Glomerular endothelial cell (primary cell): ENCODE measurements around the gene NRAP. TPM values are rescaled to one million over a fixed set of nuclear protein-coding genes. Genes with fewer than 3 reads are reported as not detected.

Experiments used
- DNase-seq: peaks from one replicate; pipeline ENCODE4 v3.0.0-alpha.2; 2011; ENCODE audit warnings: low read depth, low spot score; ENCODE audit errors: extremely low read depth
- total RNA-seq: library from RNA; depleted of rRNA; stranded (reverse); fragments of >200 nt; gene quantifications from 2 replicates; pipeline ENCODE4 v1.2.3, GENCODE V29; 2015

The NRAP gene, protein sequence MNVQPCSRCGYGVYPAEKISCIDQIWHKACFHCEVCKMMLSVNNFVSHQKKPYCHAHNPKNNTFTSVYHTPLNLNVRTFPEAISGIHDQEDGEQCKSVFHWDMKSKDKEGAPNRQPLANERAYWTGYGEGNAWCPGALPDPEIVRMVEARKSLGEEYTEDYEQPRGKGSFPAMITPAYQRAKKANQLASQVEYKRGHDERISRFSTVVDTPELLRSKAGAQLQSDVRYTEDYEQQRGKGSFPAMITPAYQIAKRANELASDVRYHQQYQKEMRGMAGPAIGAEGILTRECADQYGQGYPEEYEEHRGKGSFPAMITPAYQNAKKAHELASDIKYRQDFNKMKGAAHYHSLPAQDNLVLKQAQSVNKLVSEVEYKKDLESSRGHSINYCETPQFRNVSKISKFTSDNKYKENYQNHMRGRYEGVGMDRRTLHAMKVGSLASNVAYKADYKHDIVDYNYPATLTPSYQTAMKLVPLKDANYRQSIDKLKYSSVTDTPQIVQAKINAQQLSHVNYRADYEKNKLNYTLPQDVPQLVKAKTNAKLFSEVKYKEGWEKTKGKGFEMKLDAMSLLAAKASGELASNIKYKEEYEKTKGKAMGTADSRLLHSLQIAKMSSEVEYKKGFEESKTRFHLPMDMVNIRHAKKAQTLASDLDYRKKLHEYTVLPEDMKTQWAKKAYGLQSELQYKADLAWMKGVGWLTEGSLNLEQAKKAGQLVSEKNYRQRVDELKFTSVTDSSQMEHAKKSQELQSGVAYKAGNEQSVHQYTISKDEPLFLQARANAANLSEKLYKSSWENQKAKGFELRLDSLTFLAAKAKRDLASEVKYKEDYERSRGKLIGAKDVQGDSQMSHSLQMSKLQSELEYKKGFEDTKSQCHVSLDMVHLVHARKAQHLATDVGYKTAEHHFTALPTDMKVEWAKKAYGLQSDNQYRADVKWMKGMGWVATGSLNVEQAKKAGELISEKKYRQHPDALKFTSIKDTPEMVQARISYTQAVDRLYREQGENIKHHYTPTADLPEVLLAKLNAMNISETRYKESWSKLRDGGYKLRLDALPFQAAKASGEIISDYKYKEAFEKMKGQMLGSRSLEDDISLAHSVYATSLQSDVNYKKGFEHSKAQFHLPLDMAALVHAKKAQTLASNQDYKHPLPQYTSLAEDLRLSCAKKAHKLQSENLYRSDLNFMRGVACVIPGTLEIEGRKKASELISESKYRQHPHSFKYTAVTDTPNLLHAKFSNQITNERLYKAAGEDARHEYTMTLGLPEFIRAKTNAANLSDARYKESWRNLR (N-terminal part only)
- total RNA-seq, result not detected in 2 replicates

GRCh38 chr10:113663908-113664307 lies at the start of gene NRAP:
NRAP (minus strand) TSS chr10:113664041; CDS start chr10:113663882, 159 bp downstream.
- no peak for DNase-seq

GRCh38 chr10:113713640-113713982 lies 49.8 kb upstream of the NRAP start:
- DNase-seq, result no peak

DNA sequence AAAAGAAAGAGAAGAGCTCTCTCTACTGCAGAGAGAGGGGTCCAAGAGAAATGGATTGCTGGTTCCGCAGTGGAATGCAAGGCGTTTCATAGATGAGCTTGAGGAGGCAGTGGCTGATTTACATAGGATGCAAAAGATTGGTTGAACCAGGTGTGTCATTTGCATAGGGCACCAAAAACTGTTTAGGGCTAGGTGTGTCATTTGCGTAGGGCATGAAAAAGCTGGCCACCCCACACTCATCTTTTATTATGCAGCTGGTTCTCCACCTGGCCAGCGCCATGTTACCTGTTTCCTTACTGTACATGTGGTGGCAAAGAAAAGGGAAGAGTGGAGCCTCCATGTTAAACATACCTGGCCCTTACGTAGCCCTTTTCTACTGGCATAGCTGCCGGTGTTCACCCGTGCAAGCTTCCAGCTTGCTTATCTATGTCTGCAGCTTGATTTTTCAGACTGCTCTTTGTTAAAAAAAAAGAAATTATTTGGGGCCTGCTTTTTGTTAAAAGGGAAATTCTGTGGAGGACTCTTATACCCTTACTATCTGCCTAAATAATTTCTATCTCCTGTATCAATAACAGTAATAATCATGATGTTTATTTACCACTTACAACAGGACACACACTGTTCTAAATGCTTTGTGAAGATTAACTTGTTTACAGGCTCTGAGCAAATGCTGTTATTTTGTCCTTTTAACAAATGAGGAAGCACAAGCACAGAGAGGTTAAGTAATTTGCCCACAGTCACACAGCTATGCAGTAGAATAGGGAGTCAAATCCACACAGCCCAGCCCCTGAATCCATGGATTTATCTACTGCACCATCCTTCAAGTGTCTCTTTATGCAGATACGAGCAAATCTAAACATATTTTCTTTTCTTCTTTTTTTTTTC lies 49.2 kb upstream of the NRAP start:
- no peak for DNase-seq

DNA sequence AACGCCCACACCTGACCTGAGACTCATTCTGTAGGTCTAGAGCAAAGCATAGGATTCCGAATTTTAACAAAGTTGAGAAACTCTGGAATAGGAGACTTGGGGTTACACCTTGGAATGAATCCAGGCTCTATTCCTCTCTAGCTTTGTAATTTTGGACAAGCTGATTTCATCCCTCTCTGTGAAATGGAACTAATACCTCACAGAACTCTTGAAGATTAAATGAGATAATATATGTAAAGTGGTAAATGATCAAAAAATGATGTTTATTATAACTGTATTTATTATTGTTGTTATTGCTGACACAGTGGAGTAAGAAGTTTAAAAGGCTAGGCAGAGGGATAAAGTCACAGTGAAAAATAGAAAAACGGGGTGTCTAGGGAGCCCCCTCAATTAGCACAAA lies 48.2 kb upstream of the NRAP start:
- no peak for DNase-seq

GRCh38 chr10:113711142-113711541 lies 47.3 kb upstream of the NRAP start:
- no peak for DNase-seq

GRCh38 chr10:113709221-113709838 lies 45.5 kb upstream of the NRAP start:
- DNase-seq, result no peak

DNA sequence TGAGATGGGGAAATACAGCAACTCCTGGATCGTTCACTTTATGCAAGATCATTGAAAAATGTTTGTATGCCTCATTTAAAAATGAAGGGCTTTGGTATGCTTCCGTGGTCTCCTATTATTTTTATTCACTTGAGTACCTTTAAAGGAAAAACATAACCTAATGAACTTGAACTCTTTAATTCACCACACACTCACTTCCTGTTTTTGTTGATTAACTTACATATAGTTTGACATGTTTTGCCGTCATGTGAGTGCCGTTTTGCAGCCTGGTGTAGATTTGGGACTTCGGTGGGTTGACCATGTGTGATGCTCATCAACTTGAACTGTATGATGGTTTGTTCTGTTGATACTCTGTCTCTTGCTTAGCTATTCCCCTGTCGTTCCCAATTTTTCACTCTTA lies 44.8 kb upstream of the NRAP start:
- DNase-seq, result no peak

- DNase-seq, result no peak
These were observed 42.8 kb upstream of the NRAP start for GRCh38 chr10:113706623-113707022.

- no peak for DNase-seq
These were observed 41.5 kb upstream of the NRAP start for GRCh38 chr10:113705344-113705652.

- DNase-seq, result no peak
These were observed 40.9 kb upstream of the NRAP start for GRCh38 chr10:113704637-113705343.

DNA sequence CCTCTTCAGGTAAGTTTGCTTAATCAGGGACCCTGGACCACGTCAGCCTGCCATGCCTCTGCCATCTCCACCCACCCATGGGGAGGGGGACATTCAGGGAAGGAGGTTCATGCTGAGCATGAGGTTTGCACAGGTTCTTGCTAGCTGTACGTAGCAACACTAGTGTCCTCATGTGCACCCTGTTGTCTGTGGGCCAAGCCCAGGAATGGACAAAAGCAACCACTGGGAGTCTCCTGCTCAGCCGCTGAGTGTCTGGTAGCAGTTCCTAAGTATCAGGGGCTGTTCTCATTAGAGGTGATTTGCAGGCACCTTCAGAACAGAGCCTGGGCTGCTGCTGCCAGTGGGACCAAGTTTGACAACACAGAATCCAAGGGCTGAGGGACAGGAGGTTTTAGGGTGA lies 33.8 kb upstream of the NRAP start:
- no peak for DNase-seq

DNA sequence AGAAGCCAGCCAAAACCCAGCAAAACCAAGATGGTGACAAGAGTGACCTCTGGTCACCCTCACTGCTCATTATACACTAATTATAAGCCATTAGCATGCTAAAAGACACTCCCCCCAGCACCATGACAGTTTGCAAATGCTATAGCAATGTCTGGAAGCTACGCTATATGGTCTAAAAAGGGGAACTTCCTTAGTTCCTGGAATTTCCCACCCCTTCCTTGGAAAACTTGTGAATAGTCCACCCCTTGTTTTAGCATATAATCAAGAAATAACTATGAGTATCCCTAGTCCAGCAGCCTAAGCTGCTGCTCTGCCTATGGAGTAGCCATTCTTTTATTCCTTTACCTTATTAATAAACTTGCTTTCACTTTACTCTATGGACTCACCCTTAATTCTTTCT lies 31.9 kb upstream of the NRAP start:
- DNase-seq, result no peak

DNA sequence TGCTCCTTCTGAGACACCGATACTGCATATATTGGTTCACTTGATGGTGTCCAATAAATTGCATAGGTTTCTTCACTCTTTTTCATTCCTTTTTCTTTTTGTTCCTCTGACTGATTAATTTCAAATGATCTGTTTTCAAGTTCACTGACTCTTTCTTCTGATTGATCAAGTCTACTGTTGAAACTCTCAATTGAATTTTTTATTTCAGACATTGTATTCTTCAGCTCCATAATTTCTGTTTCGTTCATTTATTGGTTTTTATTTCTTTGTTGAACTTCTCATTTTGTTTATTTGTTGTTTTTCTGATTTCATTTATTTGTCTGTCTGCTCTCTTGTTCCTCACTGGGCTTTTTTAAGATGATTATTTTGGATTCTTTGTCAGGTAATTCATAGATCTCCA lies 29.5 kb upstream of the NRAP start:
- DNase-seq, result no peak

GRCh38 chr10:113692271-113692670 lies 28.4 kb upstream of the NRAP start:
- DNase-seq, result no peak

DNA sequence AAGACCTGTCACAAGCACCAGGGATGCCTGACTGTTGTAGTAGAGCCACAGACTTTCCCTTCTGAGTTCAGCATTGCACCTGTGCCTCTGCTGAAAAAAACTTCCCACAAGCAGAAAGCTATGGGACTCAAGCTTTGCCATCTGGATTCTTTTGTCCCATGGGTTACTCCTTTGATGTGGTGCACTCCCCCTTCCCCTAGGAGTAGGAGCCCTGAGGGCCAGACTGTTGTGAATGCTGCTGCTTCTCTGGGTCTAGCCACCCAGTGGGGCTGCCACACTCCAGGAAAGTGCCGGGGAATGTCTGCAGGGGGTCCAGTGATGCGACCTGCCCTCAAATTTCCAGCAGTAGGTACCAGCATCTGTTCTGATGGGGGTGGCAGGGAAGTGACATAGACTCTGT lies 27.5 kb upstream of the NRAP start:
- no peak for DNase-seq

- DNase-seq, result no peak
These were observed 26.9 kb upstream of the NRAP start for GRCh38 chr10:113690749-113691148.

DNA sequence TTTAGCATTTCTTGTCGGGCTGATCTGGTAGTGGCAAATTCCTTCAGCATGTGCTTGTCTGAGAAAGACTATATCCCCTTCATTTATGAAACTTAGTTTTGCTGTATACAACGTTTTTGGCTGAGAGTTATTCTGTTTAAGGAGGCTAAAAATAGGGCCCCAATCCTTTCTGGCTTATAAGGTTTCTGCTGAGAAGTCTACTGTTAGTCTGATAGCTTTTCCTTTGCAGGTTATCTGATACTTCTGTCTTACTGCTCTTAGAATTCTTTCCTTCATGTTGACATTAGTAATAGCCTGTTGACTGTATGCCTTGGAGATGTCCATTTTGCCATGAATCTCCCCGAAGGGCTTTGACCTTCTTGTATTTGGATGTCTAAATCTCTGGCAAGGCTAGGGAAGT lies 25.7 kb upstream of the NRAP start:
- DNase-seq, result no peak

GRCh38 chr10:113689057-113689456 lies 25.2 kb upstream of the NRAP start:
- no peak for DNase-seq

DNA sequence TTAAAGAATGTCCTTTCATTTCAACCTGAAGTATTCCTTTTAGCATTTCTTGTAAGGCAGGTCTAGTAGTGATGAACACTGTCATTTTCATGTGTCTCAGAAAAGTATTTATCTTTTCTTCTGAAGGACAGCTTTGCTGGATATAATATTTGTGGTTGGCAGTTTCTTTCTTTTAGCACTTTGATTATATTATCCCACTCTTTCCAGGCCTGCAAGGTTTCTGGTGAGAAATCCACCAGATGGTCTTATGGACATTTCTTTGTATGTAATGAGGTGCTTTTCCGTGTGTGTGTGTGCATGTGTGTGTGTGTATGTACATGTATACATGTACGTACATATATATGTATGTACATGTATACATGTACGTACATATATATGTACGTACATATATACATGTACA lies 23.2 kb upstream of the NRAP start:
- no peak for DNase-seq
